GM12878 (cell line): ENCODE measurements around the gene DIP2C. TPM values are rescaled to one million over a fixed set of nuclear protein-coding genes. Genes with fewer than 3 reads are reported as not detected.

Experiments used
- ATAC-seq: fragments of 200-7000 bp; cut with Tn5 transposase; 3 replicates; pipeline ENCODE4 v1.9.1; 2020; ENCODE audit warnings: mild to moderate bottlenecking, moderate library complexity
- BruUV-seq: library from RNA; stranded (reverse); fragments of 400-500 nt; replicated peaks from 2 replicates; lab custom pipeline; 2021; lab: Mats Ljungman, UMichigan
- CTCF ChIA-PET: fragments of 300-600 bp; sonication (Branson Sonifier 250); formaldehyde crosslinking; extraction: SDS; loops from one replicate; lab custom pipeline; 2021; ENCODE audit warnings: inconsistent platforms; lab: Yijun Ruan, JAX
- POLR2A ChIA-PET: fragments of 350-600 bp; formaldehyde crosslinking; extraction: SDS; loops from one replicate; lab custom pipeline; 2021; ENCODE audit warnings: inconsistent platforms; lab: Charles Lee
- RAD21 ChIA-PET: fragments of 300-600 bp; sonication (Branson Sonifier 250); formaldehyde crosslinking; loops from one replicate; lab custom pipeline; 2023; ENCODE audit warnings: antibody characterized with exemption; ENCODE audit not compliant: unreplicated experiment; lab: Charles Lee
- SMC1A ChIA-PET: fragments of 300-600 bp; sonication (Branson Sonifier 250); formaldehyde crosslinking; loops from one replicate; lab custom pipeline; 2023; ENCODE audit not compliant: unreplicated experiment, uncharacterized antibody; lab: Charles Lee
- DNase-seq: peaks from one replicate; pipeline ENCODE4 v3.0.0-alpha.2; 2011; ENCODE audit warnings: low read depth, low spot score
- FAIRE-seq: peaks from 3 replicates; lab custom pipeline; 2011; peaks lifted over from hg19 to GRCh38; lab: Jason Lieb, UNC
- H2AFZ ChIP-seq: 2 replicates; pipeline ENCODE4 v1.6.0; 2011; ENCODE audit warnings: low read depth, low read length, control low read depth; ENCODE audit not compliant: control insufficient read depth
- H3K27ac ChIP-seq: 2 replicates; pipeline ENCODE4 v1.5.1; 2011; ENCODE audit warnings: control low read depth; ENCODE audit not compliant: control insufficient read depth, insufficient read depth
- H3K27me3 ChIP-seq, 2 experiments: replicated peaks in 1 of 2; 2 replicates each; pipeline versions ENCODE4 v1.6.0 to v1.6.1; 2011; ENCODE audit warnings: low read length in 1 of 2; ENCODE audit not compliant: control insufficient read depth in 2 of 2, insufficient read depth in 2 of 2
- H3K36me3 ChIP-seq, 2 experiments: 2 replicates each; pipeline ENCODE4 v1.5.1; 2011; ENCODE audit warnings: low read length in 1 of 2; ENCODE audit not compliant: control insufficient read depth in 2 of 2, insufficient read depth in 2 of 2
- H3K4me1 ChIP-seq: 2 replicates; pipeline ENCODE4 v1.6.1; 2011; ENCODE audit warnings: mild to moderate bottlenecking, low read length, moderate library complexity, mixed read lengths; ENCODE audit not compliant: control insufficient read depth, insufficient read depth
- H3K4me2 ChIP-seq: 2 replicates; pipeline ENCODE4 v1.6.0; 2011; ENCODE audit warnings: control low read depth; ENCODE audit not compliant: control insufficient read depth, insufficient read depth
- H3K4me3 ChIP-seq: fragments of 200-600 bp; sonication (generic); 2 replicates; pipeline ENCODE4 v1.5.1; 2016
- H3K79me2 ChIP-seq: 2 replicates; pipeline ENCODE4 v1.6.0; 2011; ENCODE audit warnings: low read length; ENCODE audit not compliant: control insufficient read depth, insufficient read depth
- H3K9ac ChIP-seq: 2 replicates; pipeline ENCODE4 v1.8.0; 2011; ENCODE audit warnings: low read length, control low read depth, mixed read lengths; ENCODE audit not compliant: control insufficient read depth, insufficient read depth
- H3K9me3 ChIP-seq: replicated peaks from 3 replicates; pipeline ENCODE4 v1.5.1; 2011; ENCODE audit warnings: mild to moderate bottlenecking, low read length; ENCODE audit not compliant: control insufficient read depth, insufficient read depth
- H4K20me1 ChIP-seq: 2 replicates; pipeline ENCODE4 v1.6.0; 2011; ENCODE audit not compliant: control insufficient read depth, insufficient read depth
- ATF2 ChIP-seq: IDR thresholded peaks from 2 replicates; pipeline ENCODE4 v1.6.1; 2012; ENCODE audit warnings: low read length, inconsistent platforms
- BRCA1 ChIP-seq: IDR thresholded peaks from 2 replicates; pipeline ENCODE4 v1.6.1; 2011; ENCODE audit warnings: low read depth, low read length, improper control_type of control experiment
- ESRRA ChIP-seq: IDR thresholded peaks from 2 replicates; pipeline ENCODE4 v1.6.1; 2012; ENCODE audit warnings: mild to moderate bottlenecking, low read length, improper control_type of control experiment
- PAX8 ChIP-seq: fragments of 450-650 bp; IDR thresholded peaks from 2 replicates; pipeline ENCODE4 v1.6.1; 2017; ENCODE audit warnings: mild to moderate bottlenecking, moderate library complexity
- RB1 ChIP-seq: fragments of 450-650 bp; formaldehyde crosslinking; IDR thresholded peaks from 2 replicates; pipeline ENCODE4 v1.6.1; 2017; ENCODE audit warnings: mild to moderate bottlenecking, borderline replicate concordance
- RBBP5 ChIP-seq: fragments of 200-600 bp; sonication (generic); conservative IDR thresholded peaks from 2 replicates; pipeline ENCODE4 v1.6.1; 2016
- TCF7 ChIP-seq: IDR thresholded peaks from 2 replicates; pipeline ENCODE4 v1.6.1; 2014; ENCODE audit warnings: antibody characterized with exemption, borderline replicate concordance
- WGBS: methylation state at CpG from one replicate; pipeline ENCODE4 v1.1.6; 2016; ENCODE audit warnings: low lambda C conversion rate; ENCODE audit not compliant: insufficient replicate concordance, insufficient coverage; ENCODE audit errors: missing lambda C conversion rate; 5-methylcytosine and 5-hydroxymethylcytosine counted together
- in situ Hi-C: fragments of 300-500 bp; cut with MboI; formaldehyde crosslinking; loops from 9 replicates; pipeline ENCODE4 v1.14.3; 2018; ENCODE audit warnings: mixed read lengths
- intact Hi-C: fragments of 100-400 bp; cut with micrococcal nuclease; formaldehyde crosslinking; loops from one replicate; pipeline ENCODE4 v1.14.2; 2022; ENCODE audit not compliant: unreplicated experiment
- polyA plus RNA-seq, 11 experiments: library from polyadenylated mRNA; depleted of rRNA in 4 of 11; unstranded in 6 of 11; stranded (reverse) in 5 of 11; fragments of >200 nt; fragmentation: Nextera tagmentation in 4 of 11; fragmentation: Illumina TruSeq in 1 of 11; extraction: Ambion mirVana in 4 of 11; extraction: Trizol in 1 of 11; gene quantifications; 1 replicate in 1 of 11; 2 replicates in 10 of 11; pipeline versions ENCODE4 v1.2.1 to v1.2.3, GENCODE V29; 2011 to 2016; ENCODE audit warnings: inconsistent platforms in 2 of 11, missing spikeins in 2 of 11, low read depth in 1 of 11
- total RNA-seq, 4 experiments: library from RNA; depleted of rRNA in 3 of 4; stranded (reverse); fragments of >200 nt in 3 of 4; fragmentation: Illumina TruSeq in 1 of 4; extraction: Trizol in 1 of 4; gene quantifications; 2 replicates each; pipeline versions ENCODE4 v1.2.1 to v1.2.3, GENCODE V29; 2013 to 2021
- TF ChIP-seq, protein P1 (sequence below): fragments of 450-650 bp; formaldehyde crosslinking; IDR thresholded peaks from 2 replicates; pipeline ENCODE4 v1.5.0; 2022; ENCODE audit warnings: mild to moderate bottlenecking, missing genetic modification characterization

DIP2C gene
- total and polyA plus RNA-seq, 10 of the 15 experiments (the other 5 are each of a cell fraction or from before 2014, with no cell fraction given): 0.01 to 0.10 (median 0.06) TPM

DNA sequence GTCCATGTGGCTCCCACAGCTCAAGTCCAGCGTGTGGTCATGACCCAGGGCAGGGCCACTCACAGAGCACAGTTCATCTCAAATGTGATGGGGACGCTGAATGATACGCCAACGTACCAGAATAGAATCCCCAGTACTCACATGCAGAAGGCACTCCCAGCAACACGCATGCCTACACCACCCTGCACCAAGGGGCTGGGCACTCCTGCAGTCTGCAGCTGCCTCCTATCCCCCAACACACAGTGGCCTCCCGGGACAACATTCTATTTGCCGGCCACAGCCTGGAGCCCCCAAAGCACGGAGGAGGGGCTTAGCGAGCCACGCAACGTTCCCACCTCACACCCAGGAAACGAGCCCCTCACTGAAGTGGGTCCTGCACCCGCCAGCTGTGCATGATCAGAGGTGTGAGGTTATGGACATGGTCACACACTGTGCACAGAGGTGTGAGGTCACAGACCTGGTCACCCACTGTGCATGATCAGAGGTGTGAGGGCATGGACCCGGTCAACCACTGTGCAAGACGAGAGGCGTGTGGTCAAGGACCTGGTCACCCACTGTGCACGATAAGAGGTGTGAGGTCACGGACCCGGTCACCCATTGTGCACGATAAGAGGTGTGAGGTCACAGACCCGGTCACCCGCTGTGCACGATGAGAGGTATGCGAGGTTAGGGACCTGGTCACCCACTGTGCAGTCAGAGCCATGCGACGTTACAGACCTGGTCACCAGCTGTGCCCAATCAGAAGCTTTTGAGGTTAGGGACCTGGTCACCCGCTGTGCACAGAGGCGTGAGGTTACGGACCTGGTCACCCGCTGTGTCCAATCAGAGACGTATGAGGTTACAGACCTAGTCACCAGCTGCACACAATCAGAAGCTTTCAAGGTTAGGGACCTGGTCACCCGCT, 182.8 kb downstream of the DIP2C start:
- no peak overlapping the region for H2AFZ ChIP-seq
- ChIA-PET SMC1A (no interaction called here), RAD21 (no interaction called here), CTCF (no interaction called here), POLR2A (no interaction called here)
- 73% methylated on average over 30 of the region's 32 CpGs for WGBS
- no peaks in the 10 kb centered on the region for H3K36me3 ChIP-seq
- H3K9me3 ChIP-seq: no peaks in the 10 kb centered on the region
- no peak for ATAC-seq
- no peaks in the 10 kb centered on the region for H3K79me2 ChIP-seq
- TF ChIP-seq ESRRA (no peak), PAX8 (no peak), ATF2 (no peak), BRCA1 (no peak), TCF7 (no peak), RBBP5 (no peak), RB1 (no peak)
- TF ChIP-seq, protein P1, sequence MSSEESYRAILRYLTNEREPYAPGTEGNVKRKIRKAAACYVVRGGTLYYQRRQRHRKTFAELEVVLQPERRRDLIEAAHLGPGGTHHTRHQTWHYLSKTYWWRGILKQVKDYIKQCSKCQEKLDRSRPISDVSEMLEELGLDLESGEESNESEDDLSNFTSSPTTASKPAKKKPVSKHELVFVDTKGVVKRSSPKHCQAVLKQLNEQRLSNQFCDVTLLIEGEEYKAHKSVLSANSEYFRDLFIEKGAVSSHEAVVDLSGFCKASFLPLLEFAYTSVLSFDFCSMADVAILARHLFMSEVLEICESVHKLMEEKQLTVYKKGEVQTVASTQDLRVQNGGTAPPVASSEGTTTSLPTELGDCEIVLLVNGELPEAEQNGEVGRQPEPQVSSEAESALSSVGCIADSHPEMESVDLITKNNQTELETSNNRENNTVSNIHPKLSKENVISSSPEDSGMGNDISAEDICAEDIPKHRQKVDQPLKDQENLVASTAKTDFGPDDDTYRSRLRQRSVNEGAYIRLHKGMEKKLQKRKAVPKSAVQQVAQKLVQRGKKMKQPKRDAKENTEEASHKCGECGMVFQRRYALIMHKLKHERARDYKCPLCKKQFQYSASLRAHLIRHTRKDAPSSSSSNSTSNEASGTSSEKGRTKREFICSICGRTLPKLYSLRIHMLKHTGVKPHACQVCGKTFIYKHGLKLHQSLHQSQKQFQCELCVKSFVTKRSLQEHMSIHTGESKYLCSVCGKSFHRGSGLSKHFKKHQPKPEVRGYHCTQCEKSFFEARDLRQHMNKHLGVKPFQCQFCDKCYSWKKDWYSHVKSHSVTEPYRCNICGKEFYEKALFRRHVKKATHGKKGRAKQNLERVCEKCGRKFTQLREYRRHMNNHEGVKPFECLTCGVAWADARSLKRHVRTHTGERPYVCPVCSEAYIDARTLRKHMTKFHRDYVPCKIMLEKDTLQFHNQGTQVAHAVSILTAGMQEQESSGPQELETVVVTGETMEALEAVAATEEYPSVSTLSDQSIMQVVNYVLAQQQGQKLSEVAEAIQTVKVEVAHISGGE: no peak
- DNase-seq: no peak
- no peak overlapping the region for H3K27ac ChIP-seq
- H3K27me3 ChIP-seq: no peaks in the 10 kb centered on the region; a peak in 1 of 4 replicates
- no TSS peak for BruUV-seq
- intact Hi-C loops: no loop called here
- H3K4me1 ChIP-seq: no peaks in the 10 kb centered on the region; the same call in 1 of the 2 replicates
- FAIRE-seq: no peak
- in situ Hi-C loops: loop anchor here (10.0 kb wide), 1 partner anchor 568 kb away; no protein-coding TSS in a partner anchor
- no peaks in the 10 kb centered on the region for H4K20me1 ChIP-seq
- H3K4me2 ChIP-seq: no peak overlapping the region
- no peak overlapping the region for H3K9ac ChIP-seq
- no peak overlapping the region for H3K4me3 ChIP-seq
